Chondrocyte (in vitro differentiated cells): ENCODE results near the gene NFKBIE. TPM values are rescaled to one million over a fixed set of nuclear protein-coding genes. Genes with fewer than 3 reads are reported as not detected.

Experiments used
- DNase-seq: peaks from one replicate; pipeline ENCODE4 v3.0.0; 2021; ENCODE audit warnings: mixed read lengths, low spot score
- H3K27ac Mint-ChIP-seq: one replicate; pipeline ENCODE4 v1.8.0; 2021; ENCODE audit warnings: mild to moderate bottlenecking, moderate library complexity, mixed read lengths; ENCODE audit not compliant: unreplicated experiment
- H3K27me3 Mint-ChIP-seq: 2 replicates; pipeline ENCODE4 v1.8.0; 2021; ENCODE audit warnings: low read depth, mixed read lengths
- H3K36me3 Mint-ChIP-seq: 2 replicates; pipeline ENCODE4 v1.8.0; 2021; ENCODE audit warnings: low read depth, mixed read lengths
- H3K4me1 Mint-ChIP-seq: 2 replicates; pipeline ENCODE4 v1.8.0; 2021; ENCODE audit warnings: low read depth, mild to moderate bottlenecking, mixed read lengths
- H3K4me3 Mint-ChIP-seq: one replicate; pipeline ENCODE4 v1.8.0; 2021; ENCODE audit warnings: mild to moderate bottlenecking, moderate library complexity, mixed read lengths; ENCODE audit not compliant: unreplicated experiment
- H3K9me3 Mint-ChIP-seq: 2 replicates; pipeline ENCODE4 v1.8.0; 2021; ENCODE audit warnings: low read depth, mixed read lengths
- CTCF ChIP-seq: fragments of 200-600 bp; sonication (generic); IDR thresholded peaks from 2 replicates; pipeline ENCODE4 v1.5.0; 2021; ENCODE audit warnings: antibody characterized with exemption, mild to moderate bottlenecking, moderate library complexity
- total RNA-seq: library from RNA; stranded (reverse); gene quantifications from 3 replicates; pipeline ENCODE4 v1.2.1, GENCODE V29; 2021

Gene NFKBIE
- total RNA-seq, 1 donor from 2014 or later = 6.2 TPM

- H3K9me3 Mint-ChIP-seq = no peaks in the 10 kb centered on the region
- H3K27me3 Mint-ChIP-seq = no peaks in the 10 kb centered on the region
- DNase-seq = no peak
- no peak for TF ChIP-seq CTCF
- H3K27ac Mint-ChIP-seq = peak overlapping the region; percentile 100
- no peaks in the 10 kb centered on the region for H3K36me3 Mint-ChIP-seq
- H3K4me3 Mint-ChIP-seq = peak overlapping the region; percentile 77
- peaks cover 59% of the 10 kb centered on the region for H3K4me1 Mint-ChIP-seq
These were observed 46.1 kb downstream of the NFKBIE start for GRCh38 chr6:44219053-44219814.

- Mint-ChIP-seq H3K27ac (no peak overlapping the region), H3K27me3 (no peaks in the 10 kb centered on the region), H3K4me1 (peaks cover 48% of the 10 kb centered on the region)
These were observed 47.8 kb downstream of the NFKBIE start for GRCh38 chr6:44217332-44218143.

GRCh38 chr6:44216677-44217331 lies 48.5 kb downstream of the NFKBIE start, which contains the start of gene MYMX:
MYMX (plus strand) TSS chr6:44216926; CDS start chr6:44217472, 546 bp downstream.
- H3K4me1 Mint-ChIP-seq = peaks cover 41% of the 10 kb centered on the region
- TF ChIP-seq CTCF = no peak
- H3K4me3 Mint-ChIP-seq = no peak within 1 kb of the TSS
- no peaks in the 10 kb centered on the region for H3K36me3 Mint-ChIP-seq
- H3K27ac Mint-ChIP-seq = no peak within 1 kb of the TSS
- no peaks in the 10 kb centered on the region for H3K9me3 Mint-ChIP-seq
- no peaks in the 10 kb centered on the region for H3K27me3 Mint-ChIP-seq
- no peak for DNase-seq

More at GRCh38 chr6:44217332-44218143, 47.8 kb downstream of the NFKBIE start:
- Mint-ChIP-seq H3K9me3 (no peaks in the 10 kb centered on the region), H3K36me3 (no peaks in the 10 kb centered on the region), H3K4me3 (no peak overlapping the region)
- TF ChIP-seq CTCF = no peak
- no peak for DNase-seq

GRCh38 chr6:44214307-44214706 lies 51.0 kb downstream of the NFKBIE start:
- no peaks in the 10 kb centered on the region for H3K9me3 Mint-ChIP-seq
- no peak for DNase-seq
- H3K27me3 Mint-ChIP-seq = no peaks in the 10 kb centered on the region
- no peaks in the 10 kb centered on the region for H3K36me3 Mint-ChIP-seq
- peaks cover 26% of the 10 kb centered on the region for H3K4me1 Mint-ChIP-seq
- no peak overlapping the region for H3K4me3 Mint-ChIP-seq
- TF ChIP-seq CTCF = no peak
- no peak overlapping the region for H3K27ac Mint-ChIP-seq

- Mint-ChIP-seq H3K36me3 (no peaks in the 10 kb centered on the region), H3K4me3 (no peak overlapping the region), H3K27me3 (no peaks in the 10 kb centered on the region), H3K4me1 (no peaks in the 10 kb centered on the region), H3K9me3 (no peaks in the 10 kb centered on the region), H3K27ac (no peak overlapping the region)
- no peak for TF ChIP-seq CTCF
- no peak for DNase-seq
These were observed 54.1 kb downstream of the NFKBIE start for GRCh38 chr6:44211284-44211683.
